GM12878 (cell line): ENCODE measurements around the gene MRPL38. TPM values are rescaled to one million over a fixed set of nuclear protein-coding genes. Genes with fewer than 3 reads are reported as not detected.

Source experiments
- ATF3 ChIP-seq: IDR thresholded peaks from 2 replicates; pipeline ENCODE4 v1.6.1; 2011; ENCODE audit warnings: low read depth, mild to moderate bottlenecking, low read length, moderate library complexity, borderline replicate concordance; ENCODE audit errors: extremely low read depth
- BCL3 ChIP-seq: IDR thresholded peaks from 2 replicates; pipeline ENCODE4 v1.6.1; 2011; ENCODE audit warnings: borderline replicate concordance, low read depth, mild to moderate bottlenecking, moderate library complexity, low read length; ENCODE audit not compliant: insufficient read depth, poor library complexity, severe bottlenecking
- CBX3 ChIP-seq: fragments of 200-600 bp; sonication (generic); IDR thresholded peaks from 2 replicates; pipeline ENCODE4 v1.6.1; 2016; ENCODE audit warnings: low read depth, borderline replicate concordance
- CEBPZ ChIP-seq: fragments of 150-350 bp; IDR thresholded peaks from 2 replicates; pipeline ENCODE4 v1.6.1; 2016; ENCODE audit warnings: low read depth, low read length
- CHD4 ChIP-seq: fragments of 200-600 bp; sonication (generic); IDR thresholded peaks from 2 replicates; pipeline ENCODE4 v1.6.1; 2016; ENCODE audit warnings: mild to moderate bottlenecking
- HSF1 ChIP-seq: fragments of 150-350 bp; IDR thresholded peaks from 2 replicates; pipeline ENCODE4 v1.6.1; 2014; ENCODE audit warnings: mild to moderate bottlenecking, low read depth, low read length
- IRF5 ChIP-seq: fragments of 450-650 bp; IDR thresholded peaks from 2 replicates; pipeline ENCODE4 v1.6.1; 2017; ENCODE audit warnings: borderline replicate concordance
- JUND ChIP-seq: IDR thresholded peaks from 2 replicates; pipeline ENCODE4 v1.6.1; 2012; ENCODE audit warnings: low read depth, mild to moderate bottlenecking, low read length, improper control_type of control experiment, moderate library complexity
- MTA3 ChIP-seq: IDR thresholded peaks from 2 replicates; pipeline ENCODE4 v1.6.1; 2012; ENCODE audit warnings: low read length, inconsistent platforms, borderline replicate concordance
- RBBP5 ChIP-seq: fragments of 200-600 bp; sonication (generic); conservative IDR thresholded peaks from 2 replicates; pipeline ENCODE4 v1.6.1; 2016
- RELA ChIP-seq: fragments of 450-650 bp; IDR thresholded peaks from 2 replicates; pipeline ENCODE4 v1.8.0; 2014; ENCODE audit warnings: borderline replicate concordance; ENCODE audit not compliant: partially characterized antibody
- SUZ12 ChIP-seq: fragments of 200-600 bp; sonication (generic); IDR thresholded peaks from one replicate; pipeline ENCODE4 v1.6.1; 2018; ENCODE audit warnings: antibody characterized with exemption, mild to moderate bottlenecking; ENCODE audit not compliant: unreplicated experiment
- TBL1XR1 ChIP-seq: IDR thresholded peaks from 2 replicates; pipeline ENCODE4 v1.6.1; 2012; ENCODE audit warnings: low read depth, low read length, improper control_type of control experiment
- TCF7 ChIP-seq: IDR thresholded peaks from 2 replicates; pipeline ENCODE4 v1.6.1; 2014; ENCODE audit warnings: antibody characterized with exemption, borderline replicate concordance
- WRNIP1 ChIP-seq: IDR thresholded peaks from 2 replicates; pipeline ENCODE4 v1.6.1; 2011; ENCODE audit warnings: low read depth, low read length, improper control_type of control experiment, borderline replicate concordance
- ZBTB4 ChIP-seq: fragments of 450-650 bp; formaldehyde crosslinking; IDR thresholded peaks from 2 replicates; pipeline ENCODE4 v1.4.0; 2022; ENCODE audit warnings: mild to moderate bottlenecking, moderate library complexity
- polyA plus RNA-seq, 11 experiments: library from polyadenylated mRNA; depleted of rRNA in 4 of 11; unstranded in 6 of 11; stranded (reverse) in 5 of 11; fragments of >200 nt; fragmentation: Nextera tagmentation in 4 of 11; fragmentation: Illumina TruSeq in 1 of 11; extraction: Ambion mirVana in 4 of 11; extraction: Trizol in 1 of 11; gene quantifications; 1 replicate in 1 of 11; 2 replicates in 10 of 11; pipeline versions ENCODE4 v1.2.1 to v1.2.3, GENCODE V29; 2011 to 2016; ENCODE audit warnings: inconsistent platforms in 2 of 11, missing spikeins in 2 of 11, low read depth in 1 of 11
- total RNA-seq, 4 experiments: library from RNA; depleted of rRNA in 3 of 4; stranded (reverse); fragments of >200 nt in 3 of 4; fragmentation: Illumina TruSeq in 1 of 4; extraction: Trizol in 1 of 4; gene quantifications; 2 replicates each; pipeline versions ENCODE4 v1.2.1 to v1.2.3, GENCODE V29; 2013 to 2021

Gene MRPL38
- total and polyA plus RNA-seq, 10 of the 15 experiments (the other 5 are each of a cell fraction or from before 2014, with no cell fraction given): 6.6 to 205 (median 53.1) TPM

- TF ChIP-seq ATF3 (no peak), SUZ12 (no peak), ZBTB4 (CRISPR knock-in tag) (no peak), HSF1 (no peak), RELA (peak; percentile 59), IRF5 (no peak), TCF7 (no peak), TBL1XR1 (0 out of 2 replicates have a peak, but pooled peaks have one; percentile 30), CHD4 (no peak), BCL3 (no peak), MTA3 (no peak), RBBP5 (no peak), CBX3 (no peak), WRNIP1 (no peak), CEBPZ (no peak), JUND (no peak)
Measured at GRCh38 chr17:75904749-75905521, at the start of gene MRPL38 (continued).
